ENCODE measurements around the gene SLC1A4.
"Not testable (repeated sequence)": the region's sequence is repeated elsewhere in the genome, so short reads cannot be mapped to it uniquely, and the experiment has no call there.

The SLC1A4 gene

GRCh38 chr2:64958556-64958955 lies 30.6 kb upstream of the SLC1A4 start:
- Histone ChIP-seq H3K27ac (ENCODE audit: extremely low read depth, low read depth, low read length) (no peak overlapping the region), H3K9me3 (ENCODE audit: control insufficient read depth, insufficient read depth, low read depth, low read length) (no peaks in the 10 kb centered on the region), H3K36me3 (ENCODE audit: control insufficient read depth in 2 of 2, insufficient read depth in 1 of 2, low read length in 2 of 2) (no peaks in the 10 kb centered on the region), H3K4me3 (ENCODE audit: low read depth, low read length) (no peak overlapping the region), H3K4me1 (ENCODE audit: control insufficient read depth, insufficient read depth, low read length) (no peaks in the 10 kb centered on the region)
- TF ChIP-seq ZNF169 (tag by site-specific recombination; IDR thresholded peaks at IDR 0.05) (no peak), ZNF529 (tag by site-specific recombination; IDR thresholded peaks at IDR 0.05; ENCODE audit: insufficient replicate concordance) (no peak), ZBTB1 (tag by site-specific recombination; IDR thresholded peaks at IDR 0.05) (no peak), ZNF701 (tag by site-specific recombination; IDR thresholded peaks at IDR 0.05) (no peak), ZNF624 (tag by site-specific recombination; IDR thresholded peaks at IDR 0.05) (no peak), ZSCAN23 (tag by site-specific recombination; IDR thresholded peaks at IDR 0.05) (no peak), ZNF266 (tag by site-specific recombination; IDR thresholded peaks at IDR 0.05; ENCODE audit: low read depth) (no peak), ZBTB17 (tag by site-specific recombination; IDR thresholded peaks at IDR 0.05) (no peak), ZFP3 (tag by site-specific recombination; IDR thresholded peaks at IDR 0.05; ENCODE audit: low read depth) (no peak), ZNF423 (tag by site-specific recombination; IDR thresholded peaks at IDR 0.05) (no peak), ZNF391 (tag by site-specific recombination; IDR thresholded peaks at IDR 0.05; ENCODE audit: borderline replicate concordance, low read depth) (no peak), PRDM4 (tag by site-specific recombination; IDR thresholded peaks at IDR 0.05) (no peak), ZNF596 (tag by site-specific recombination; IDR thresholded peaks at IDR 0.05) (no peak), BCL11A (tag by site-specific recombination; IDR thresholded peaks at IDR 0.05; ENCODE audit: low read depth) (no peak), GFI1B (tag by site-specific recombination; IDR thresholded peaks at IDR 0.05) (no peak), ZNF211 (tag by site-specific recombination; IDR thresholded peaks at IDR 0.05; ENCODE audit: low read depth) (no peak)
- TF ChIP-seq, protein P1, sequence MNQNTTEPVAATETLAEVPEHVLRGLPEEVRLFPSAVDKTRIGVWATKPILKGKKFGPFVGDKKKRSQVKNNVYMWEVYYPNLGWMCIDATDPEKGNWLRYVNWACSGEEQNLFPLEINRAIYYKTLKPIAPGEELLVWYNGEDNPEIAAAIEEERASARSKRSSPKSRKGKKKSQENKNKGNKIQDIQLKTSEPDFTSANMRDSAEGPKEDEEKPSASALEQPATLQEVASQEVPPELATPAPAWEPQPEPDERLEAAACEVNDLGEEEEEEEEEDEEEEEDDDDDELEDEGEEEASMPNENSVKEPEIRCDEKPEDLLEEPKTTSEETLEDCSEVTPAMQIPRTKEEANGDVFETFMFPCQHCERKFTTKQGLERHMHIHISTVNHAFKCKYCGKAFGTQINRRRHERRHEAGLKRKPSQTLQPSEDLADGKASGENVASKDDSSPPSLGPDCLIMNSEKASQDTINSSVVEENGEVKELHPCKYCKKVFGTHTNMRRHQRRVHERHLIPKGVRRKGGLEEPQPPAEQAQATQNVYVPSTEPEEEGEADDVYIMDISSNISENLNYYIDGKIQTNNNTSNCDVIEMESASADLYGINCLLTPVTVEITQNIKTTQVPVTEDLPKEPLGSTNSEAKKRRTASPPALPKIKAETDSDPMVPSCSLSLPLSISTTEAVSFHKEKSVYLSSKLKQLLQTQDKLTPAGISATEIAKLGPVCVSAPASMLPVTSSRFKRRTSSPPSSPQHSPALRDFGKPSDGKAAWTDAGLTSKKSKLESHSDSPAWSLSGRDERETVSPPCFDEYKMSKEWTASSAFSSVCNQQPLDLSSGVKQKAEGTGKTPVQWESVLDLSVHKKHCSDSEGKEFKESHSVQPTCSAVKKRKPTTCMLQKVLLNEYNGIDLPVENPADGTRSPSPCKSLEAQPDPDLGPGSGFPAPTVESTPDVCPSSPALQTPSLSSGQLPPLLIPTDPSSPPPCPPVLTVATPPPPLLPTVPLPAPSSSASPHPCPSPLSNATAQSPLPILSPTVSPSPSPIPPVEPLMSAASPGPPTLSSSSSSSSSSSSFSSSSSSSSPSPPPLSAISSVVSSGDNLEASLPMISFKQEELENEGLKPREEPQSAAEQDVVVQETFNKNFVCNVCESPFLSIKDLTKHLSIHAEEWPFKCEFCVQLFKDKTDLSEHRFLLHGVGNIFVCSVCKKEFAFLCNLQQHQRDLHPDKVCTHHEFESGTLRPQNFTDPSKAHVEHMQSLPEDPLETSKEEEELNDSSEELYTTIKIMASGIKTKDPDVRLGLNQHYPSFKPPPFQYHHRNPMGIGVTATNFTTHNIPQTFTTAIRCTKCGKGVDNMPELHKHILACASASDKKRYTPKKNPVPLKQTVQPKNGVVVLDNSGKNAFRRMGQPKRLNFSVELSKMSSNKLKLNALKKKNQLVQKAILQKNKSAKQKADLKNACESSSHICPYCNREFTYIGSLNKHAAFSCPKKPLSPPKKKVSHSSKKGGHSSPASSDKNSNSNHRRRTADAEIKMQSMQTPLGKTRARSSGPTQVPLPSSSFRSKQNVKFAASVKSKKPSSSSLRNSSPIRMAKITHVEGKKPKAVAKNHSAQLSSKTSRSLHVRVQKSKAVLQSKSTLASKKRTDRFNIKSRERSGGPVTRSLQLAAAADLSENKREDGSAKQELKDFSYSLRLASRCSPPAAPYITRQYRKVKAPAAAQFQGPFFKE (tag by site-specific recombination; IDR thresholded peaks at IDR 0.05; ENCODE audit: borderline replicate concordance), result no peak
- ChIA-PET POLR2A (no interaction called here), CTCF (interaction anchor here (0.7 kb wide), 1 partner anchor 301 kb away, joined by 3 read pairs; no protein-coding TSS in a partner anchor)

DNA sequence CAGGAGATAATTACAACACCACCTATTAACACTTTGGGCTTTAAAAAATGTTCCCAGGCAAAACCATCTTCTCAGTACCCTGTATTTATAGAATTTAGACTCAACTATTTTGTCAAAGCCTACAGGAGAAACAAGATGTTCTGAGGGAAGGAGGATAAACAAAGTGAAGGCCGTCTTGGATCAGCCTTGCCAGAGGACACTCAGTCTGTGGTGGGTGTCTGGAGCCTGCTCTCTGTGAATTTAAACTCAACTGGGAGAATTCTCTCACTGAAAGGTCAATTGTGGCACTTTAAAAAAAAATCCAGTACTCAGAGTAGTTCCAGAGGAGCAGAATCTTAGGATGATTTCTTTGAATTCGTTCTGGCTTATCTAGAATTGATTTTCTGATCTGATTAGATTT lies 28.4 kb upstream of the SLC1A4 start:
- Histone ChIP-seq H3K36me3 (ENCODE audit: control insufficient read depth in 2 of 2, insufficient read depth in 1 of 2, low read length in 2 of 2) (no peaks in the 10 kb centered on the region), H3K9me3 (ENCODE audit: control insufficient read depth, insufficient read depth, low read depth, low read length) (no peaks in the 10 kb centered on the region), H3K27ac (ENCODE audit: extremely low read depth, low read depth, low read length) (no peak overlapping the region), H3K4me3 (ENCODE audit: low read depth, low read length) (no peak overlapping the region), H3K4me1 (ENCODE audit: control insufficient read depth, insufficient read depth, low read length) (no peaks in the 10 kb centered on the region)
- POLR2A ChIA-PET, result no interaction called here
- TF ChIP-seq ZNF580 (tag by site-specific recombination; IDR thresholded peaks at IDR 0.05), result no peak
- no peak for TF ChIP-seq ATF2 (tag by site-specific recombination; IDR thresholded peaks at IDR 0.05; ENCODE audit: low read depth)
- no peak for TF ChIP-seq INSM2 (tag by site-specific recombination; IDR thresholded peaks at IDR 0.05)
- TF ChIP-seq ZNF677 (tag by site-specific recombination; IDR thresholded peaks at IDR 0.05), result no peak
- CTCF ChIA-PET, result no interaction called here

GRCh38 chr2:64963138-64963537 lies 26.1 kb upstream of the SLC1A4 start:
- H3K4me1 ChIP-seq (ENCODE audit: control insufficient read depth, insufficient read depth, low read length); H3K4me3 ChIP-seq (ENCODE audit: low read depth, low read length); H3K9me3 ChIP-seq (ENCODE audit: control insufficient read depth, insufficient read depth, low read depth, low read length); H3K27ac ChIP-seq (ENCODE audit: extremely low read depth, low read depth, low read length); H3K36me3 ChIP-seq (ENCODE audit: control insufficient read depth in 2 of 2, insufficient read depth in 1 of 2, low read length in 2 of 2): not testable (repeated sequence)
- ChIA-PET CTCF (interaction anchor here (0.9 to 1.9 kb wide), 4 partner anchors 9 to 45 kb away, joined by 3 to 5 read pairs (median 4); no protein-coding TSS in a partner anchor), POLR2A (interaction anchor here (1.2 kb wide), 1 partner anchor 9 kb away, joined by 3 read pairs; no protein-coding TSS in a partner anchor)

All from HEK293 (cell line).